ENCODE data around the gene PLCB3. TPM values are rescaled to one million over a fixed set of nuclear protein-coding genes. Genes with fewer than 3 reads are reported as not detected.

Gene PLCB3
- polyA plus RNA-seq, 1 donor: 115 TPM

DNA sequence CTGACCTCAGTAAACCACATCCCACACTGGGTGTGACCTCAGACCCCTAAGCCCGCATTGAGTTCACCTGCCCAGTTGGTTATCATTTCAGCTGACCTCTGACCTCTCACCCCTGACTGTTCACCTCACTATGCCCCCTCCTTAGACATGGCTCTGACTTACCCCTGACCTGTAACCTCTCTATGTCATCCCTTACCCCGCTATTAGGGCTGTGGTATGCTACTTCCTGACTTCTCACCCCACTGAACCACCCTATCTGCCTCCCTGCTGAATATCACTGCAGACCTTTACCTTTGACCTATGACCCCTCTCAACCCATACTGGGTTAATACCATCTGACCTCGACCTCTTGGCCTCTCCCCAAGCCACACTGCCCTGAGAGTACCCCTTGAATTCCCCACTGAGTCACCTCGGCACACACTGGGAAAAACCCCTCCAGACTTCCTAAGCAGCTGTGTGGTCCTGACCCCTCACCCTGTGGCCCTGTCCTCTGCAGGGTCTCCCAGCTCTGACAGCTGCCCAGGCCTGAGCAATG lies 8.3 kb downstream of the PLCB3 start:
- Histone ChIP-seq H3K27me3 (ENCODE audit: control insufficient read depth, insufficient read depth, low read length) (no peaks in the 10 kb centered on the region), H3K36me3 (ENCODE audit: control insufficient read depth, insufficient read depth, low read length) (peaks cover 94% of the 10 kb centered on the region), H3K4me1 (ENCODE audit: control insufficient read depth, insufficient read depth, low read length) (peaks cover 5% of the 10 kb centered on the region), H3K9me3 (ENCODE audit: control insufficient read depth, low read depth, low read length) (no peaks in the 10 kb centered on the region), H3K27ac (ENCODE audit: low read length) (no peak overlapping the region), H3K4me3 (ENCODE audit: low read length) (no peak overlapping the region)
- no CpG with 5 or more reads among the region's 4 CpGs for WGBS (ENCODE audit: insufficient coverage, low lambda C conversion rate)
- no peak for DNase-seq

DNA sequence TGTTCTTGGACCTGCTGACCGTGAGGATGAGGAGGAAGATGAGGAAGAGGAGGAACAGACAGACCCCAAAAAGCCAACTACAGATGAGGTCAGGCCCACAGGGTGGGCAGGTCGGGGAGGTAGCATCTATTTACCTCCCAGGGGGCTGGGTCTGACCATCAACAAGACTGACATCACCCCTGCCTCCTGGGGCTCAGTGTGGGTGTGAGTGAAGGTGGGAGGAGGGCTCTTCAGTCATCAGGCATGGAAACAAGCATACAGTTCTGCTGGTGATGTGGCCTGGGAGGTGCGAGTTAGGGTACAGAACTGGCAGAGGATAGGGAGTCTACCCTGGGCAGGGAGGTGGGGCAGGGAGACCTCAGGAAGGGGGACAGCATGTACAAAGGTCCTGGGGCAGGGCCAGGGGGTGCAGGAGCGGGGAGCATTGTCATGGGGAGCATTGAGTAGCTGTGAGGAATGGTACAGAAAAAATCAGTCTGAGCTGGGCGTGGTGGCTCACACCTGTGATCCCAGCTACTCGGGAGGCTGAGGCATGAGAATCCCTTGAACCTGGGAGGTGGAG lies 8.9 kb downstream of the PLCB3 start:
- H3K36me3 ChIP-seq (ENCODE audit: control insufficient read depth, insufficient read depth, low read length): peaks cover 93% of the 10 kb centered on the region
- H3K27me3 ChIP-seq (ENCODE audit: control insufficient read depth, insufficient read depth, low read length): no peaks in the 10 kb centered on the region
- peaks cover 5% of the 10 kb centered on the region for H3K4me1 ChIP-seq (ENCODE audit: control insufficient read depth, insufficient read depth, low read length)
- H3K9me3 ChIP-seq (ENCODE audit: control insufficient read depth, low read depth, low read length): no peaks in the 10 kb centered on the region
- no peak overlapping the region for H3K27ac ChIP-seq (ENCODE audit: low read length)
- WGBS (ENCODE audit: insufficient coverage, low lambda C conversion rate): no CpG with 5 or more reads among the region's 6 CpGs
- DNase-seq: no peak
- no peak overlapping the region for H3K4me3 ChIP-seq (ENCODE audit: low read length)

DNA sequence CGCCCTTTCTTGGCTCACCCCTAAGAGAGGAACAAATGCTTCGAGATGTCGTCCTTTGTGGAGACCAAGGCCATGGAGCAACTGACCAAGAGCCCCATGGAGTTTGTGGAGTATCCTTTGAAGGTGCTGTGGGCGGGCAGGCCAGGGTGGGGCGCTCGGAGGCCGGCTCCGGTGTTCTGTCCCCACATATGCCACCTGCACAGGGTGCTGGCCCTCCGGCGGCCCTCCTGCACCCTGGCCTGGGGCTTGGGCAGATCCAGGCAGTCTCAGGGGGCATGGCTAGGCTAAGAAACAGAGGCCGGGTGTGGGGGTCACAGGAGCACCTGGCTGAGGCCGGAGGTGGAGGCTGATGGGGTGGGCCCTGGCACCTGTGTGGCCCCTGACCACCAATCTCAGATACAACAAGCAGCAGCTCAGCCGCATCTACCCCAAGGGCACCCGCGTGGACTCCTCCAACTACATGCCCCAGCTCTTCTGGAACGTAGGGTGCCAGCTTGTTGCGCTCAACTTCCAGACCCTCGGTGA lies 10.3 kb downstream of the PLCB3 start:
- no peaks in the 10 kb centered on the region for H3K27me3 ChIP-seq (ENCODE audit: control insufficient read depth, insufficient read depth, low read length)
- no peak overlapping the region for H3K4me3 ChIP-seq (ENCODE audit: low read length)
- no CpG with 5 or more reads among the region's 18 CpGs for WGBS (ENCODE audit: insufficient coverage, low lambda C conversion rate)
- no peaks in the 10 kb centered on the region for H3K9me3 ChIP-seq (ENCODE audit: control insufficient read depth, low read depth, low read length)
- peaks cover 5% of the 10 kb centered on the region for H3K4me1 ChIP-seq (ENCODE audit: control insufficient read depth, insufficient read depth, low read length)
- DNase-seq: no peak
- H3K27ac ChIP-seq (ENCODE audit: low read length): no peak overlapping the region
- H3K36me3 ChIP-seq (ENCODE audit: control insufficient read depth, insufficient read depth, low read length): peaks cover 93% of the 10 kb centered on the region

DNA sequence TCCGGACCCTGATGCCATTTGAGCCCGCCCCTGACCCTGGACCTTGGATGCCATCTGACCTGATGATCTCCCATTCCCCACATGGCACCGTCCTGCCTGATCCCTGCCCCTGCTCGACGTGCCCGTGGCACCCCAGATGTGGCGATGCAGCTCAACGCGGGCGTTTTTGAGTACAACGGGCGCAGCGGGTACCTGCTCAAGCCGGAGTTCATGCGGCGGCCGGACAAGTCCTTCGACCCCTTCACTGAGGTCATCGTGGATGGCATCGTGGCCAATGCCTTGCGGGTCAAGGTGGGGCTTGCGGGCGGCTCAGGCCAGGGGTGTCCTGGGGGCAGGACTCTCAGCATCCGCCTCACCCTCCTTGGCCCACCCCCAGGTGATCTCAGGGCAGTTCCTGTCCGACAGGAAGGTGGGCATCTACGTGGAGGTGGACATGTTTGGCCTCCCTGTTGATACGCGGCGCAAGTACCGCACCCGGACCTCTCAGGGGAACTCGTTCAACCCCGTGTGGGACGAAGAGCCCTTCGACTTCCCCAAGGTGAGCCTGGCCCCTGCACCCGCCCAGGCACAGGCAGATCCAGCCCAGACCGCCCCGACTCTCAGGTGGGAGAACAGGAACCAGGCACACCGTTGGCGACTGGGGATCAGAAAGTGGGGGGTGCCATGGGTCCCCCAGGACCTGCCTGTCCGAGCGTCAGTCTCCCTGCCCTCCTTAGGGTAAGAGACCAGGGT lies 11.1 kb downstream of the PLCB3 start:
- Histone ChIP-seq H3K4me1 (ENCODE audit: control insufficient read depth, insufficient read depth, low read length) (peaks cover 5% of the 10 kb centered on the region), H3K4me3 (ENCODE audit: low read length) (no peak overlapping the region), H3K27ac (ENCODE audit: low read length) (no peak overlapping the region), H3K9me3 (ENCODE audit: control insufficient read depth, low read depth, low read length) (no peaks in the 10 kb centered on the region), H3K27me3 (ENCODE audit: control insufficient read depth, insufficient read depth, low read length) (no peaks in the 10 kb centered on the region), H3K36me3 (ENCODE audit: control insufficient read depth, insufficient read depth, low read length) (peaks cover 92% of the 10 kb centered on the region)
- WGBS (ENCODE audit: insufficient coverage, low lambda C conversion rate): no CpG with 5 or more reads among the region's 42 CpGs
- DNase-seq: no peak

DNA sequence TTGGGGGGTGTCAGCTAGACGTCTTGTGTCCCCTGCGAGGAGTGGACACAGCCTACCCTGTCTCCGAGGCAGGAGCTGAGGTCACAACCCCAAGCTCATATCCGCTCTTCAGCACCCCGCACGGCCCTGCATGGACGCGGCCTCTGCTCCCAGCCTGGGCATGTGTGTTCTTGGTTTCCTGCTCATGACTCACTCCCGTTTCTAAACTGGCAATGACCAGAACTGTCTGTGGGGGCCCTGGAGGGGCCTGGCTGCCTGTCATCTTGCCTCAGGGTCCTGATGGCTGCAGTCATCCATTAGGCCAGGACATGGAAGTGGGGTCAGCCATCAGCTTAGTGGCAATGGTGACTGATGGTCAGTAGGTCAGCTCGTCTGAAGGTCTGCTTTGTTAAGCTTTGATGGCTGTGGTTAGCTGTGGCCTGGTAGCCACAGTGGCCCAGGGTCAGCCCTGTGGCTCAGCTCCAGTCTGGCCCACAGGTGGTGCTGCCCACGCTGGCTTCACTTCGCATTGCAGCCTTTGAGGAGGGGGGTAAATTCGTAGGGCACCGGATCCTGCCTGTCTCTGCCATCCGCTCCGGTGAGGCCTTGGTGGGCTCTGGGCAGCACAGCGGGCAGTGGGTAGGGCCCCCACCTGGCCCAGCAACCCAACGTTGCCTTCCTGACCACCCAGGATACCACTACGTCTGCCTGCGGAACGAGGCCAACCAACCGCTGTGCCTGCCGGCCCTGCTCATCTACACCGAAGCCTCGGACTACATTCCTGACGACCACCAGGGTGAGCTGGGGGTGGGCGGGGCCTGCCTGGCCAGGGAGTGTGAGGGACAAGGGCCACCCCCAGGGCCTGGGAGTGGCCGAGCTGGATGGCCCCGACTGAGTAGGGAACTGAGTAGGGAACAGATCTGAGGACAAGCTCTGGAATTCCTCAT lies 12.0 kb downstream of the PLCB3 start:
- Histone ChIP-seq H3K9me3 (ENCODE audit: control insufficient read depth, low read depth, low read length) (no peaks in the 10 kb centered on the region), H3K36me3 (ENCODE audit: control insufficient read depth, insufficient read depth, low read length) (peaks cover 94% of the 10 kb centered on the region), H3K27ac (ENCODE audit: low read length) (no peak overlapping the region), H3K4me1 (ENCODE audit: control insufficient read depth, insufficient read depth, low read length) (peaks cover 13% of the 10 kb centered on the region), H3K27me3 (ENCODE audit: control insufficient read depth, insufficient read depth, low read length) (no peaks in the 10 kb centered on the region), H3K4me3 (ENCODE audit: low read length) (no peak overlapping the region)
- DNase-seq: no peak
- 80% methylated on average over 2 of the region's 29 CpGs for WGBS (ENCODE audit: insufficient coverage, low lambda C conversion rate)

DNA sequence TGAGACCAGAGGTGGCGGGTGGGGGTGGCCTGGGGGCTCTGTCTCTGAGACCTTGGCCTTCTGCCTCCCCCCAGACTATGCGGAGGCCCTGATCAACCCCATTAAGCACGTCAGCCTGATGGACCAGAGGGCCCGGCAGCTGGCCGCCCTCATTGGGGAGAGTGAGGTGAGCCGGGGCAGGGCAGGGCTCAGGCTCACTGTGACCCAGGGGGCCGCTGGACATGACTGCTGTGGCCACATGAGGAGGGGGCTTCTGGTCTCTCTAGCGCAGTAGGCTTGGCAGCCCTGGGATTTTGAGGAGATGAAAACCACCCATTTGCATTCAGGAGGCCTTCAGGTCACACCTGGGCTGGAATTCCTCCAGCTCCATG lies 12.6 kb downstream of the PLCB3 start:
- Histone ChIP-seq H3K27ac (ENCODE audit: low read length) (no peak overlapping the region), H3K9me3 (ENCODE audit: control insufficient read depth, low read depth, low read length) (no peaks in the 10 kb centered on the region), H3K4me1 (ENCODE audit: control insufficient read depth, insufficient read depth, low read length) (peaks cover 19% of the 10 kb centered on the region), H3K4me3 (ENCODE audit: low read length) (no peak overlapping the region), H3K27me3 (ENCODE audit: control insufficient read depth, insufficient read depth, low read length) (no peaks in the 10 kb centered on the region), H3K36me3 (ENCODE audit: control insufficient read depth, insufficient read depth, low read length) (peaks cover 90% of the 10 kb centered on the region)
- no CpG with 5 or more reads among the region's 8 CpGs for whole genome bisulfite sequencing (ENCODE audit: insufficient coverage, low lambda C conversion rate)
- DNase-seq: no peak

DNA sequence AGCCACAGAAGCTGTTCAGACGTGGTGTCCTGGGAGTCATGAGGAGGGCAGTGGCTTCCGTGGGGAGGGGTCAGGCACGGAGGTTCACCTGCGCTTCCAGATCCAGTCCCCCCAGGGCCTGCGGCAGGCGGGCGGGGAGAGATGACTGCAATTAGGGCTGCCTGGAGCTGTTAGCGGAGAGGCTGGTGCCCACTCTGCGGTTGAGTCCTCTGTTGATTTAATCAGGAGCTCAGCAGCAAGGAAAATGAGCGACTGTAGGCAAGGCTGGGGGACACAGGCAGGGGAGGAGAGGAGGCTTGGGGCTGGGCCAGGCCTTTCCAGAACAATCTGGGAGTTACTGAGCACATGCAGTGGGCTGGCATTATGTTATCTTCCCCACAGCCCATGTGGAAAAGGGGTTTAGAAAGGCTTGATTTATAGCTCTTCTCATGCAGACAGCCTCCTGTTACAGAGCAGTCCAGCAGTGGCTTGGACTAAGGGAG lies 13.1 kb downstream of the PLCB3 start:
- Histone ChIP-seq H3K9me3 (ENCODE audit: control insufficient read depth, low read depth, low read length) (no peaks in the 10 kb centered on the region), H3K27ac (ENCODE audit: low read length) (no peak overlapping the region), H3K4me1 (ENCODE audit: control insufficient read depth, insufficient read depth, low read length) (peaks cover 20% of the 10 kb centered on the region), H3K27me3 (ENCODE audit: control insufficient read depth, insufficient read depth, low read length) (no peaks in the 10 kb centered on the region), H3K36me3 (ENCODE audit: control insufficient read depth, insufficient read depth, low read length) (peaks cover 85% of the 10 kb centered on the region), H3K4me3 (ENCODE audit: low read length) (no peak overlapping the region)
- no CpG with 5 or more reads among the region's 10 CpGs for WGBS (ENCODE audit: insufficient coverage, low lambda C conversion rate)
- DNase-seq: no peak

DNA sequence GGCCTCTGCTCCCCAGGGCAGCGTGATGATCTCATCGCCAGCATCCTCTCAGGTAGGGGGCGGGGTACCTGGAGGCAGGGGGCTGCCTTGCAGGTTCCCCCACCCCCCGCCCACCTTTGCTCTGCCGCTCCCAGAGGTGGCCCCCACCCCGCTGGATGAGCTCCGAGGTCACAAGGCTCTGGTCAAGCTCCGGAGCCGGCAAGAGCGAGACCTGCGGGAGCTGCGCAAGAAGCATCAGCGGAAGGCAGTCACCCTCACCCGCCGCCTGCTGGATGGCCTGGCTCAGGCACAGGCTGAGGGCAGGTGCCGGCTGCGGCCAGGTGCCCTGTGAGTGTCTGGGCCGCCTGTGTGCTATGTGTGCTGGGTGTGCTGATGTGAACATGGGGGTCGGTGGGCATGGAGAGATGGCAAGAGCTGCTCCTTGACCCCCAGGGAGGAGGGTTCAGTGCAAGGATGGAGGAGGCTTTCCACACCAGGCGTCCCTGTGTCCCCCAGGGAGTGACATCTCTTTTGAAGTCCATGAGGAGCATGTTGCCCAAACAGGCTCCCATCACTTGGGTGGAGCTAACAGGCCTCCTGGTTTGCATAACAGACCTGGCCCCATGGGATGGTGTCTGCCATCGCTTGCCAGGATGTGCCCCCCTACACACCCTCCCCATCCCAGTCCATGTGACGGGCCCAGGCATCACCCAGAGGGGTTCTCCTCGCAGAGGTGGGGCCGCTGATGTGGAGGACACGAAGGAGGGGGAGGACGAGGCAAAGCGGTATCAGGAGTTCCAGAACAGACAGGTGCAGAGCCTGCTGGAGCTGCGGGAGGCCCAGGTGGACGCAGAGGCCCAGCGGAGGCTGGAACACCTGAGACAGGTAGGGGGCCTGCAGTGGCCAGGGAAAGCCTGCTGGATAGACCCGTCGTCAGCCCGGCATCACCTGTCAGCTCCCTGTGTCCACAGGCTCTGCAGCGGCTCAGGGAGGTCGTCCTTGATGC lies 14.1 kb downstream of the PLCB3 start:
- Histone ChIP-seq H3K9me3 (ENCODE audit: control insufficient read depth, low read depth, low read length) (no peaks in the 10 kb centered on the region), H3K4me3 (ENCODE audit: low read length) (no peak overlapping the region), H3K36me3 (ENCODE audit: control insufficient read depth, insufficient read depth, low read length) (peaks cover 74% of the 10 kb centered on the region), H3K4me1 (ENCODE audit: control insufficient read depth, insufficient read depth, low read length) (peaks cover 17% of the 10 kb centered on the region), H3K27me3 (ENCODE audit: control insufficient read depth, insufficient read depth, low read length) (no peaks in the 10 kb centered on the region), H3K27ac (ENCODE audit: low read length) (no peak overlapping the region)
- DNase-seq: no peak
- WGBS (ENCODE audit: insufficient coverage, low lambda C conversion rate): no CpG with 5 or more reads among the region's 35 CpGs

DNA sequence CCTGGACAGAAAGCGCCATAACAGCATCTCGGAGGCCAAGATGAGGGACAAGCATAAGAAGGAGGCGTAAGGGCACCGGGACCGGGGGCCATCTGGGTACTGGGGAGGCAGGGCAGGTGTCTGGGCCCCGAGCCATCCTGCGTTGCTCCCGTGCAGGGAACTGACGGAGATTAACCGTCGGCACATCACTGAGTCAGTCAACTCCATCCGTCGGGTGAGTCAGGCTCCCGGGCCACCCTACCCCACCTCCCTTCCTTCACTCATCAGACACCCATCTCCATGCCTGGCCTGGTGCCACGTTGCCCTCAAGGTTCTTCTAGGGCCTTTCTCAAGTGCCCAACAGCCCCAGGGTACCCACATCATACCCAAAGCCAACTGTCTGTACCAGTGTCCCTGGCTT lies 15.0 kb downstream of the PLCB3 start:
- Histone ChIP-seq H3K36me3 (ENCODE audit: control insufficient read depth, insufficient read depth, low read length) (peaks cover 68% of the 10 kb centered on the region), H3K27me3 (ENCODE audit: control insufficient read depth, insufficient read depth, low read length) (no peaks in the 10 kb centered on the region), H3K4me1 (ENCODE audit: control insufficient read depth, insufficient read depth, low read length) (peaks cover 17% of the 10 kb centered on the region), H3K27ac (ENCODE audit: low read length) (no peak overlapping the region), H3K9me3 (ENCODE audit: control insufficient read depth, low read depth, low read length) (no peaks in the 10 kb centered on the region), H3K4me3 (ENCODE audit: low read length) (no peak overlapping the region)
- WGBS (ENCODE audit: insufficient coverage, low lambda C conversion rate): 92% methylated on average over 7 of the region's 15 CpGs
- DNase-seq: no peak

Measured in large intestine (tissue), 3 donors.